ENCODE data around the gene HOXC5.

The HOXC5 gene

DNA sequence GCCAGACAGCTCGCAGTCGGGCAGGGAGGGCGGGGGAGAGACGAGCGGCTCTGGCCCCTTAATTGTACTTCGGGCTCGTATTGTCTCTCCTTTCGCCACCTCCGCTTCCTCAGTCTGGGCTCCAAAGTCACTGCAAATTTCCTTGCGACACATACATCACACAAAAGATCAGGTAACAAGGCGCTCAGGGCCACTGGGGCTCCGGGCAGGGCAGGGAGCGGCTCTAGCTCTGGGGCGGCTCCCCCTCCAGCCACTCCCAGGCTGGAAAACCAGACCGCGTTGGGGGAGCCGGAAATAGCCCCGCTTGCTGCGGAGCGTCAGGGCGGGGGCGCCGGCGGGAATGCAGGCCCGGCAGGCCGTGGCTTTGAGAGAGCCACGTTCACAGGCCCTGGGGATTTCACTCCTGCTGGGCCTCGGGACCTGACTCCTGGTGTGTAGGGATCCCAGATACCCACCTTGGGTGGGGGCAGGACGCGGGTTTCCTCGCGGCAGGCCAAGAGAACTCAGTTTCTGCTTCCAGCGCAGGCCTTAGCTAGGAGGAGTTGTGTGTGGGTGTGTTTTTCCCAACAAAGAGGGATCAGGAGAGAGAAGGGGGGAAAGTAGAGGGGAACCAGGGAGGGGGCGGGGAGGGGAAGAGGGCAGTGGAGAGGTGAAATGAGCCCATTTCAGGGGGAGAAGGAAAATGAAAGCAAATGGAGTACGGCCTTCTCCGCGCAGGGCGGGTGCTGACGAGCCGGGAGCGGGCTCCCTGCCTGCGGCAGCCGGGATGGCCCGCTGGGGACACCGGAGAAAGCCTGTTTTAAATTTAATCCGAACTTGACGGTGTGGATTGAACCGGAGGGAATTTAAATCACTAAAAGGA is 37.2 kb upstream of the HOXC5 start:
- no peak for DNase-seq (ENCODE audit: low read depth in 2 of 2)

DNA sequence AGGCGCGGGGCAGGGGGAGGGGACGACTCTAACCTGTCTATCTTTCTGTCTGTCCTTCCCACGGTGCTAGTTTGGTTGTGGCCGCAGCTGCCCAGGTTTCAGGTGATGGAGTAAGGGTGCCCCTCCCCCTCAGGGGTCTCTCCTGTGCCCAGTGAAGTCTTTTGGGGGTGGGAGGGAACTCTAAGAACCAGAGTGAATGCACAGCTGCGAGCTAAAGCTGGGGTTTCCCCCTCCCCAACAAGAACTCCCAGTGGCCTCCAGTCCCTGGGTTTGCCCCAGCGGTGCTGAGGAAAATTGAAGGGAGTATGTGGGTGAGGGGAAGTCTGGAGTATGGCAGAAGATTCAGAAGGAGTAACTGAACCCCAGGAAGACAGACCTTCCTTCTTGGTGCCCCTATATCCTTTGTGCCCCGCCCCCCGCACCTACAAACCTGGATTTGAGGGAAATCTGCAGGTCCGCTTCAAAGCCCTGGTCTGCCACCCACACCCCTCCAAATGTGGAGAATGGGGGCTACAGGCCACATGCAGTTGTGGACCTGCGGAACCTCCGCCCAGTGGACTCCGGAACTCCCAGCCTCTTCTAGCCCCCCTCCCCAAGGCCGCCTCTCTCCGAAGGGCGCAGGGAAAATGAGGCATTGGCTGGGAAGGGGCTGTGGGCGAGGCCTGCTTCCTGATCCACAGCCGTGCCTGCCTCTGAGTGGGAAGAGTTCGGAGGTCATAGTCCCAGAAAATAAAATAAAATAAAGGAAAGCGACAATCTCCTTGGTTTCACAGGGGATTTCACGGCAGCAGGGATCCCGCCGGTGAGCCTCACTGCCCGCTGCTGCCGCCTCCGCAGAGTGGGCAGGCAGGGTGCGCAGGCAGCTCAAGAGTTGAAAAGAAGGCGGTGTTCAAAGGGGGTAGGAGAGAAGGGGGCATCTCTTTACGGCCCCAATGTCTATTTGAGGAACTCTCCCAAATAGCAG is 36.3 kb upstream of the HOXC5 start:
- DNase-seq (ENCODE audit: low read depth in 2 of 2) = no peak

DNA sequence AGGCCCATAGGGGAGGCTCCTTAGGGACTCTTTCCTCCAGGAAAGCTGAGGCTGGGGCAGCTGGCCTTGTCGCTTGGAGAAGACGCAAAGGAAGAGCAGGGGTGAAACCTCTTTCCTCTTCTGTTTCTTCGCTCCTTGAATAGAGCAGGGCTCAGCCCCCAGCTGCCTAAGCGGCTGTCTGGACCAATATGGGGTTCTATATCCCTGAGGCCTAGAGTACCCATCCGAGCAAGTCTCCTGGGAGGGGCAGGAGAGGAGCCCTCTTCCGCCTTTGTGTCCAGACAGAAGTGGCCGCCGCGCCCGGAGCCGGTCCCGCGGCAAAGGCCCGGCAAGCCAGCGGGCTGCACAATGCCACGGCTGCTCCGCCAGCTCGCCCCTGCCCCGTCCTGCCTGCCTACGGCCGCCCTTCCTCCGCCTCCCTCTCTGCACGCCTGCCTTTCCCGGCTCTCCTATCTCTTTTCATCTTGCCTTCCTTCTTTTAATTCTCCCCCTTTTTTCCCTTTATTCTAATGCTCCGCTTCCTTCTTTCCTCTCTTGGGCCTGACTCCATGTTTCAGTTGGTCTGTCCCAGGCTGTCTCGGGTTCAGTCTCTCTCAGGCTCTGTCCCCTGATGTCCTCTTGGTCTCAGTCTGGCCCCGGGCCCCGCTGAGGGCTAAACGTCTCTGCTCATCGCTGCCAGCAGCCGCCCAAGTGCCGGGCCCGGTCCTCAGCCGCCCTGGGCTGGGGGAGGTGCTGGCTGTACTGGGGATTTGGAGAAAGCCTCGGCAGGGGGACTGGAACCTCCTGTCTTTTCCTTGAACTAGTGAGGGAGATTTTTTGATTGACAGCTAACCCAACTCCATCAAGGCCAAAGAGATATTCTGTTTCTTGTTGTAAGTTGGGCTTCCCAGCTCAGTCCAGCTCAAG is 35.4 kb upstream of the HOXC5 start:
- DNase-seq (ENCODE audit: low read depth in 2 of 2) = no peak

DNA sequence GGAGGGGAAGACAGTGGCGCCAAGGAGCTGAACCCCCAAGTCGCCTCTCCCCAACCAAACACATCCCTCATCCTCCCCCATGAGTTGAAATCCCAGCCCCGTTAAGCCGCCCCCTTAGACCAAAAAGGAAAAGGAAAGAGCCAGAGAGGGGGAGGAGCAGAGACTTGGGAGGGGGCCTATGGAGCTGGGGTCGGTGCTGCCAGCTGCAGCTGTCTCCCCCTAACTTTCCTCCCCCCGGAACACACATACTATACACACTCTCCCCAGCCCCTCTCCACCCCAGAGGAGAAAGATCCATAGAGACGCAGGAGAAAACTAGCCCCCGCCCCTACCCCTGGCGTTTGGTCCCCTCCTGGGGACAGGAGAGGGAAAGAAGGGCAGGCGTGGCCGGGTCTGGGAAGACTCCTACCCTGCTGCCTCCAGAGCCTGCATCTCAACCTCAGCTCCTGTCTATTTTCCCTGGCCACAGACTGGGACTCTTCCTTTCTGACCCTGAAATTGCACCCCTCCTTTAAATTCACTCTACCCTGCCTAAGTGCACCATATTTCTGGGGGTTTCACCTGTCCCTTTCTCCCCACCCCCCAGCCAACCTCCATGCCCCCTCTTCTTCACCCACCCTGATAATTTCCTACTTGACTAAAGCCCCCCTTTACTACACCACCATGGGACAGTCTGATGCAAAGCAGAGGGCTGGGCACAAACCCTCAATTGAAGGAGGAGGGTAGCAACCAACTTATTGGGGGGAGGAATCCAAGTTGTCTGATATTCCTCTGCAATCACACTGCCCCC is 34.5 kb upstream of the HOXC5 start:
- no peak for DNase-seq (ENCODE audit: low read depth in 2 of 2)

DNA sequence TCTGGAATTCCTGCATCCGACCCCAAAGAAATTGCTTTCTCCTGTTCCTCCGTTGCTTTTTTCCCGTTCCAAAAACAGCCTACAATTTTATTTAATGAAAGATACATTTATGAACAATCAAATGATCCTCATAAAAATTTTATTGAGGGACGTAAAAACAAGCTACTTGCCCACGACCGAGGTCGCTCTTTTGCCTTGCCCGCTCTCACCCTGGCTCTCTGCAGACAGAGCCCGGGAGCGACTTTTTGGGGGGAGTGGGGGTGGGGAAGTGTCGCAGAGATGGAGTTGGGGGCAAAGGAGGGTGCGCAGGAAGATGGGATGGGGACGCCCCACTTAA is 34.0 kb upstream of the HOXC5 start:
- DNase-seq (ENCODE audit: low read depth in 2 of 2) = no peak

DNA sequence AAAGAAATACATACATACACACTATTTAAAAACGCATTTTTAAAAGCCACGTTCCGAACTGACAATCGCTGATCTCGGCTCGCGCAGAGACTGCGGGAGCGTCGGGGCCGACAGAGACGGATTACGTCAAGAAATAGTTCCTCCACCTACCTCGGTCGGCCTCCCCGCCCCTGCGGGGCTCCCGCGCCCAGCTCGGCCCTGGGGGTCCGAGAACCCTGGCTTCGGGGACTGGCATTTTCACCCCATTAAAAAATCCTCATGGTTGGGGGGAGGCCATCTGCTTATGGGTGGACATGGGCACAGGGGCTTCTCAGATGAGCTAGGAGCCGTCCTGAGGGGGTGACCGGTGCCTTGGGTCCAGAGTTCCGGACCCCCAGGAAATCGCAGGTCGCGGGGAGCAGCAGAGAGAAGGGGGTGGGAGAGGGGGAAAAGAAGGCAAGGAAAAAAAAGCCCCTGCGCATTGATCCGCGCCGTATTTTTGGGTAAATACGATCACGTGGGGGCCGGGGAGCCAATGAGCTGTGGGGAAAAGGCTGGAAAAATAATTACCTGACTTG is 33.2 kb upstream of the HOXC5 start:
- no peak for DNase-seq (ENCODE audit: low read depth in 2 of 2)

DNA sequence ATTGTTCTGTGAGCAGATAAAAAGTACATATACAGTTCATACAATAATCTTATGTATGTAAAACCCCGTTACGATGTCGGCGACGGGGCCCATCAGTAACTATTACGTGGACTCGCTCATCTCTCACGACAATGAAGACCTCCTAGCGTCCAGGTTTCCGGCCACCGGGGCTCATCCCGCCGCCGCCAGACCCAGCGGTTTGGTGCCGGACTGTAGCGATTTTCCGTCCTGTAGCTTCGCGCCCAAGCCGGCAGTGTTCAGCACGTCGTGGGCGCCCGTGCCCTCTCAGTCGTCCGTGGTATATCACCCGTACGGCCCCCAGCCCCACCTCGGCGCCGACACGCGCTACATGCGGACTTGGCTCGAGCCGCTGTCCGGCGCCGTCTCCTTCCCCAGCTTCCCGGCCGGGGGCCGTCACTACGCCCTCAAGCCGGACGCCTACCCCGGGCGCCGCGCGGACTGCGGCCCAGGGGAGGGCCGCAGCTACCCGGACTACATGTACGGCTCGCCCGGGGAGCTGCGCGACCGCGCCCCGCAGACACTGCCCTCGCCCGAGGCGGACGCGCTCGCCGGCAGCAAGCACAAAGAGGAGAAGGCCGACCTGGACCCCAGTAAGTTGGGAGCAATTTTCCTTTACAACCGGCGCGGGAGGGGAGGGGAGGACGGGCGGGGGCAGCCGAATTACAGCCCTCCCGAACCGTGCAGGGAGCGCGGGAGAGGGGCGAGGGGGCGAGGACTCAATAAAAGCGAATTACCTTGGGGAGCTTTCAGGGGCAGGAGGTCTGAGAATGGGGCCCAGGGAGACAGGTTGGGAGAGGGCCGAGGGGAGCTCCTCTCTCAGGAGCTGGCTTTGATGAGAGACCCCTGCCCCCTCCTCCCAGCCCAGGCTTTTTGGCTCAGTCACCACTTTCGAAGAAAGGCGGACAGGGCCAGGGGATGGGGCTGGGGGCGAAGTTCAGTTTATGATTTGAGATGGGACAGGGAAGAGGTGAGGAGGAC is 32.4 kb upstream of the HOXC5 start, which contains the start of gene HOXC9:
TSS of gene HOXC9 (plus strand) at position 46 of the 999 bp plus-strand sequence. CDS start at position 74, 28 bp downstream.
- DNase-seq (ENCODE audit: low read depth in 2 of 2) = no peak

DNA sequence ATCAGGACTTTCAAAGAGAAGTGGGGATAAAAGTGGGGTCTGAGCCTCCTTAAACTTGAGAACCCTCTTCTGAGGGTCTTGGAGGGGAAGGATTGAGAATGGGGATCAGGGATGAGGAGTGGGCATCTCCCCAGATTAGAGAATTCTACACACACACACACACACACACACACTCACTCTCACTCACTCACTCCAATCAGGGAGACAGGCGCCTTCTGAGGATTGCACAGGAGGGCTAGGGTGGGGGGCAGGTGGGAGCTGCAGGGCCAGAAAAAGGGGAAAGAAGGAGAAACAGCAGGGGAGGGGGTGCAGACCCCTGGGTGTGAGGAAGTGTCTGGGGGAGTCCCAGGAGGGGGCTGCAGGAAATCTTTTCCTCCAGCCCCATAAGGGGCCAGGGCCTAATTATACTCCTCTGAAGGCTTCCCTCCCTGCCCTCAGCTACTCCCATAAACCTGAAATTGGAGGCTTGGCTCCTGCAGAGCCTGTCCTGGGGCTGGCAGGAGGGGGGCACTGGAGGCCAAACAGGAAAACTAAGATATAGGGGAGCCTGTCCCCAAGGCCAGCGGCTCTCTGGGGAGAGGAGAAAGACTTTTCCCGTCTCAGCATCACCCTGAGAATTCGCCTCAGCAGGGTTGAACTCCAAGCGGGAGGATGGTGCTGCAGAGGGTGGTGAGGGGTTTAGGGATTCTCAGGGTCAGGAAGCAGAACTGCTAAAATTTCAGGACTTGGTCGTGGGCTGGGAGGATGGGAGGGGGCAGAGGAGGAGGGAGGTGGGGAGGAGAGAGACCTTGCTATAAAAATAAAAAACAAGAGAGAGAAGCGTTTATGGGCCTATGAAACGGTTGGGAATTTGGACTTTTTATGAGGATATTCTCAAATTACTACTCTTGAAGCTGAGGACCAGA is 31.3 kb upstream of the HOXC5 start:
- no peak for DNase-seq (ENCODE audit: low read depth in 2 of 2)

DNA sequence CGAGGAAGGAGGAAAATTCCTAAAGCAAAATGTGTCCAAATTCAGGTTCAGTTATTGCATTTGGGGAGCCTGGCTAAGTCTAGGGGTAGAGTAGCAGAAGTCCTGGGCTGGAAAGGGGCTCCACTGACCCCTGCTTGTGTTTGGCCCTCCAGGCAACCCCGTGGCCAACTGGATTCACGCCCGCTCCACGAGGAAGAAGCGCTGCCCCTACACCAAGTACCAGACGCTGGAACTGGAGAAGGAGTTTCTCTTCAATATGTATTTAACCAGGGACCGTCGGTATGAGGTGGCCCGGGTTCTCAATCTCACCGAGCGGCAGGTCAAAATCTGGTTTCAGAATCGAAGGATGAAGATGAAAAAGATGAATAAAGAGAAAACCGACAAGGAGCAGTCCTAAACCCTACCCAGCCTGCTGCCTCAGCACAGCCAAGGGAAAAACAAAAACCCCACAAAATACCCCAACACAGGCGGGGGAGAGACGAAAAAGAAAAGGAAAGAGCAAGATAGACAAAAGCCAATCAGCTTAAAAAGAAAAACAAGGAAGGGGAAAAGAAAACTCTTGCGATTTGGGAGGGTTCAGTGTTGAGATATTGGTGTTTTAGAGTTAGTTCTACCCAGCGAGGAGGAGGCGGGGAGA is 30.5 kb upstream of the HOXC5 start:
- no peak for DNase-seq (ENCODE audit: low read depth in 2 of 2)

DNA sequence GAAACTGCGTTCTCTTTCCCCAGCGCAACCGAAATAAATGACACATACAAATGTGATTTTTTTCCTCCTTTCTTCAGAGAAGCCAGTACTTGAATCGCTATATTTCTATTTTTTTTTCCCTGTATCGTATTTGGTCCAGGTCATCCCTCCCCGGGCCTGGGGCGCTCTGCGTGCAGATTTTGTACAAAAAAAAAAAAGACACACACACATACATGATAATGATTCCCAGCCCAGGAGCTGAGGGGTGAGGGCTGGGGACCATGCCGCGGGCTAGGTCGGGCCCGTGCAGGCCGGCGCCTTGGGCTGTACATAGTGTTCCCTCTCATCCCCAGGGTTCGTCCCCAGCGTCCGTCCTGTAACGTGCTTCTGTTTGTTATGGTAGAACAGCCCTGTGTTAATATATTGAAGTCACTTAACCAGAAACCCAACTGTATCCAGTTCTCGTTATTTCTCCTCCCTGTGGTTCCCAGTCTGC is 29.9 kb upstream of the HOXC5 start:
- DNase-seq (ENCODE audit: low read depth in 2 of 2) = no peak

DNA sequence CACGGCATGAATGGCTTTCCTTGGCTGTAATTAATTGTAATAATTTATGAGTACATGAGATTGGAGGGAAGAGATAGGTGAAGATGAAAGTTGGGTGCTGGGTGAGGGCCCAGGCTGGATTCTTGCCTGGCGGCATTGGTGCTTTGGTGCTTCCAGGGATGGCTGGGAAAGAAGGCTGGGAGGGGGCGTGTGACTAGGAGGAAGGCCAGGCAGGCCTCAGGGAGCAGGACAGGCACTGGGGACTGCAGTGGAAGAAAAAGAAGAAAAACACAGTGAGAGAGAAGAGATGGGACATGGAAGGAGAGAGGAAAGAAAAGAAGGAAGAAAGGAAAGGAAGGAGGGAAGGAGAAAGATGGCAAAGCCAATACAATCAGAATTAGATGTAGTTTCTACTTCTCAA is 29.2 kb upstream of the HOXC5 start:
- no peak for DNase-seq (ENCODE audit: low read depth in 2 of 2)

DNA sequence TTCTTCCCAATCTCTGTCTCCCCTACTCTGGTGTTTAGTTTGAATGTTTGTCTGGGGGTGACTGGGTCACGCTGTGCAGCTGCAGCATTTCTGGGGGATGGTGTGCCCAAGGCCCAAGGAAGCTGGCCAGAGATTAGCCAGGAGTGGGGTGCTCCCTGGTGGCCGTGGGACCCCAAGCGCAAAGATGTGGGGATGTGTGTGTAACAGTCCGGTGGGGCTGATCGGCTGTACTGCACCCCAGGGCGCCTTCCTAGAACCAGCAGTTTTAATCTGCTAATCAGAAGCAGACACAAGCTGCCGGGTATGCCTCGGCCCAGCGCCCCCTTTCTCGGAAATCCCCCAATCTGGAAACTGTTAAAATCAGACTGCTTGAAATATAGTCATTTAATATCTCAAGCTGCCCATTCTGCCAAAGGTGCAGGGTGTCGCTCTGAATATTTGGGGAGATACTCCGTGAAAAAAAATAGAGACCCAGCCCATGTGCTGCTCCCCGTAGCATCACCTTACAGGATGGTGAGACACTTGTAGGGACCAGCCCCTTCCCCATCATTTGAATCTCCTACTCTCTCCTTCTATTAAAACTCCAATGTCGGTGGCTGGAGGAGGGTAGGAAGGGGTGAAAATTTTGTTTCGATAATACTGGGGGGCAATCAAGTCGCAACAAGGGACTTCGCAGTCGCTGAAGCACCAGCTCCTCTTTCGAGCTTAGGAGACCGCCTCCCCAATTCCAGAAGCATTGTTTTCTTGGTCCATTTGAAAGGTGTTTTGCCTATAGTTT is 28.6 kb upstream of the HOXC5 start:
- DNase-seq (ENCODE audit: low read depth in 2 of 2) = no peak

DNA sequence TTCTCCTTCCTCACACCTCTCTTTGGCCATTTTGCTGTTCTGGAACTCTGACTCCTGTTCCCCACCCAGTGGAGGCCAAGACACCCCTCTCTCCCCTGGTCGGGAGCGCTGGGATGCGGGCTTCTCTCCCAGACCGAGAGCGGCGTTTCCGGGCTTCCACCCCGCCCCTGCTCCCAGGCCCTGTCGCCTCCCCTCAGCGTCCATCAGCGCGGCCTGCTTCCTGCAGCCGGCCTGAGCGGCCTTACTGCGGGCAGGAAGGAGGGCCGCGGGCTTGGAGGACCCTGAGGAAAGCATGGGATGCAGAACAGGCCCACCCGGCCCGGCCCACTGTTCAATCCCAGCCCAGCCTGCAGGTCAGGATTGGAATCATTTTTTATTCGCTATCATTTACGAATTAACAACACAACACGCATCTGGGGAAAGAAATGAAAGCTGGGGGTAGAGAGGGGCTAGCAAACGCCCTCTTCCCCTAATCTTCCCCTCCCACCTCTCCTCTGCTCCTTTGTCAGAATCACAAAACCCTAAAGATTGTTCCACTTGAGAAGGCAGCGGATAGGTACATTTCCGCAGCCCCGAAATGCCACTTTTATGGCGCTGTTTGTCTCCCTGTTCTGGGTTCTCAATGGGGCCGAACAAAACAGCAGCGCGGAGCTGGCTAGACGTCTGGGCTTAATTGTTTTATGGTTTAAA is 27.9 kb upstream of the HOXC5 start:
- DNase-seq (ENCODE audit: low read depth in 2 of 2) = no peak

DNA sequence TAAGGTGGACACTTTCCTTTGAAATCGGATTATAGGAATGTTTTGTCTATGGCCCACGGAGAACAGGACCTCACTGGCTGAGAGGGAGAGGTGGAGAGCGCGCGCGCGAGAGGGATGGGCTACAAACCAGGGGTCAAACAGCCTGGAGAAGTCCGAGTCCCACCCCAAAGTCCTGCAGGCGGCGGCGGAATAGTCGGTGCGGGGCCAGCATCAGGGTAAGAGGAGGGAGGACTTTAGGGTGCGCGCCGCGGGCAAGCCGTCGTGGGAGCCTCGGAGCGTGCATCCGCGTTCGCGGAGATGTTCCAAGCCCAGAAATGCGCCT is 27.4 kb upstream of the HOXC5 start:
- DNase-seq (ENCODE audit: low read depth in 2 of 2) = no peak

DNA sequence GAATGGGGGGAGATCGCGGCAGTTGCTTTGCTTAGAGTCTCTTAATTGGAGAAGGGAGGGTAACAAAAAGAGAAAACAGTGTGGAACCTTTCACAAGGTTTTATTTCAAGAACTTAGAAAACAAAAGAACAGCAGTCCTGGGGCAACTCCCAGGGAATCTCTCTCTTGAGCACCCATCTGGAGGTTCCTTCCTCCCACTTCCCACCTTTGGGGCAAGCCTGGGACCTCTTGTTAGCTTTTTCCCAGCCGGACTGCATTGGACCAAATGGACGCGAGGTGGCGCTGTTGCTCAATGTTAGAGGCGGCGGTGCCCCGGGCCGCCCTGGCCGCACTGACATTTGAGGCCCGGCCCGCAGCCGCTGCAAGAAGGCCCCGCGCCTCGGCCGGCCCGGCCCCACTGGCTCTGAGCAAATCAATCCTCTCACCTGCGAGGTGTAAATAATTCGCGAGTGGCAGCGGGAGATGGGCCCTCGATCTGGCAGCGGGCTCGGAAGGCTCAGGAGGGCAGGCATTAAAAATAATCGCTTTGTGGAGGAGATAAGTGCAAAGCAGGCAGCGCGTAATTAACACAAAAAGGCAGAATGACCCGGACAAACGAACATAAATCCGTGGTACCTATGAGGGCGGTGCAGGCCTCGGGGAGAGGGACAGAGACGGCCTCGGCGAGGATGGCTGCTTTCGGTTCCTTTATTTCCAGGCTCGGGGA is 26.8 kb upstream of the HOXC5 start:
- DNase-seq (ENCODE audit: low read depth in 2 of 2) = peak; percentile 69 to 75

Data from stimulated activated CD8-positive, alpha-beta memory T cell treated with anti-CD3 and anti-CD28 coated beads, Interleukin-2, amount 100 ng/mL, for 1 hour (primary cell).